HG03460 (cell line): ENCODE results near the gene JADE2.
"Not testable (repeated sequence)": the region's sequence is repeated elsewhere in the genome, so short reads cannot be mapped to it uniquely, and the experiment has no call there.

Experiments used
- ATAC-seq: cut with Tn5 transposase; IDR thresholded peaks from one replicate; pipeline ENCODE4 v1.9.1; 2021; ENCODE audit not compliant: unreplicated experiment

JADE2 gene

GRCh38 chr5:134583766-134584165 is 58.3 kb downstream of the JADE2 start:
- ATAC-seq: no peak

GRCh38 chr5:134584662-134585061 is 59.2 kb downstream of the JADE2 start:
- ATAC-seq: no peak

- ATAC-seq: no peak
Observed at GRCh38 chr5:134585966-134586365, 60.5 kb downstream of the JADE2 start.

GRCh38 chr5:134586866-134587524 is 61.5 kb downstream of the JADE2 start:
- peak; percentile 87 for ATAC-seq

- no peak for ATAC-seq
Observed at GRCh38 chr5:134590992-134591659, 65.7 kb downstream of the JADE2 start.

- ATAC-seq: no peak
Observed at GRCh38 chr5:134592141-134592746, 66.8 kb downstream of the JADE2 start.

GRCh38 chr5:134594336-134594735 is 68.9 kb downstream of the JADE2 start:
- ATAC-seq: no peak

- ATAC-seq: peak; percentile 67
Observed at GRCh38 chr5:134594797-134595457, 69.5 kb downstream of the JADE2 start.

- no peak for ATAC-seq
Observed at GRCh38 chr5:134595458-134595838, 70.0 kb downstream of the JADE2 start.

GRCh38 chr5:134599820-134600219 is 74.3 kb downstream of the JADE2 start:
- ATAC-seq: not testable (repeated sequence)

GRCh38 chr5:134600600-134600999 is 75.1 kb downstream of the JADE2 start:
- no peak for ATAC-seq

- no peak for ATAC-seq
Observed at GRCh38 chr5:134603059-134603458, 77.6 kb downstream of the JADE2 start.

GRCh38 chr5:134604908-134605307 is 79.4 kb downstream of the JADE2 start:
- ATAC-seq: no peak

GRCh38 chr5:134606726-134607125 is 81.3 kb downstream of the JADE2 start:
- ATAC-seq: no peak

GRCh38 chr5:134608555-134608954 is 83.1 kb downstream of the JADE2 start:
- no peak for ATAC-seq

- ATAC-seq: peak; percentile 58
Observed at GRCh38 chr5:134609232-134609851, 83.9 kb downstream of the JADE2 start.

- ATAC-seq: no peak
Observed at GRCh38 chr5:134610725-134611124, 85.3 kb downstream of the JADE2 start.

GRCh38 chr5:134611515-134611914 is 86.0 kb downstream of the JADE2 start:
- ATAC-seq: no peak

- no peak for ATAC-seq
Observed at GRCh38 chr5:134614450-134615085, 89.1 kb downstream of the JADE2 start.

- ATAC-seq: no peak
Observed at GRCh38 chr5:134620634-134621033, 95.2 kb downstream of the JADE2 start.

- ATAC-seq: no peak
Observed at GRCh38 chr5:134625559-134625958, 100.1 kb downstream of the JADE2 start.
